Large intestine (tissue), 3 donors: Measurements from ENCODE around the gene TENT4B. TPM values are rescaled to one million over a fixed set of nuclear protein-coding genes. Genes with fewer than 3 reads are reported as not detected.

Experiments
- DNase-seq, 2 donors: peaks; one replicate each; pipeline versions ENCODE4 v3.0.0 to v3.0.0-alpha.2; 2013
- H3K27ac ChIP-seq: one replicate; pipeline ENCODE4 v1.5.1; 2013; ENCODE audit warnings: low read length
- H3K27me3 ChIP-seq: 2 replicates; pipeline ENCODE4 v1.6.1; 2013; ENCODE audit warnings: low read length; ENCODE audit not compliant: control insufficient read depth, insufficient read depth
- H3K36me3 ChIP-seq: 2 replicates; pipeline ENCODE4 v1.6.1; 2013; ENCODE audit warnings: low read length; ENCODE audit not compliant: control insufficient read depth, insufficient read depth
- H3K4me1 ChIP-seq: one replicate; pipeline ENCODE4 v1.6.1; 2013; ENCODE audit warnings: low read length; ENCODE audit not compliant: control insufficient read depth, insufficient read depth
- H3K4me3 ChIP-seq: one replicate; pipeline ENCODE4 v1.5.1; 2013; ENCODE audit warnings: low read length
- H3K9me3 ChIP-seq: one replicate; pipeline ENCODE4 v1.6.1; 2013; ENCODE audit warnings: mild to moderate bottlenecking, low read depth, low read length, moderate library complexity; ENCODE audit not compliant: control insufficient read depth
- WGBS: methylation state at CpG from one replicate; pipeline ENCODE4 v1.1.5; 2013; ENCODE audit warnings: low lambda C conversion rate; ENCODE audit not compliant: insufficient coverage; 5-methylcytosine and 5-hydroxymethylcytosine counted together
- polyA plus RNA-seq: library from polyadenylated mRNA; unstranded; fragments of 120-200 nt; gene quantifications from one replicate; pipeline ENCODE4 v1.2.1, GENCODE V29; 2013

Gene TENT4B
- polyA plus RNA-seq, 1 donor, result 17.2 TPM

- H3K27ac ChIP-seq, result no peak overlapping the region
- no peaks in the 10 kb centered on the region for H3K4me1 ChIP-seq
- no peak for DNase-seq
- no peaks in the 10 kb centered on the region for H3K27me3 ChIP-seq
- H3K36me3 ChIP-seq, result no peaks in the 10 kb centered on the region
- no peaks in the 10 kb centered on the region for H3K9me3 ChIP-seq
- H3K4me3 ChIP-seq, result no peak overlapping the region
- 80% methylated on average over 1 of the region's 7 CpGs for WGBS
These were observed 101.0 kb downstream of the TENT4B start for GRCh38 chr16:50254072-50254471.

- Histone ChIP-seq H3K4me3 (no peak overlapping the region), H3K27ac (no peak overlapping the region), H3K36me3 (no peaks in the 10 kb centered on the region), H3K9me3 (peaks cover 4% of the 10 kb centered on the region), H3K4me1 (no peaks in the 10 kb centered on the region), H3K27me3 (no peaks in the 10 kb centered on the region)
- no CpG with 5 or more reads among the region's 2 CpGs for WGBS
- DNase-seq, result no peak
These were observed 102.4 kb downstream of the TENT4B start for GRCh38 chr16:50255538-50255937.

DNA sequence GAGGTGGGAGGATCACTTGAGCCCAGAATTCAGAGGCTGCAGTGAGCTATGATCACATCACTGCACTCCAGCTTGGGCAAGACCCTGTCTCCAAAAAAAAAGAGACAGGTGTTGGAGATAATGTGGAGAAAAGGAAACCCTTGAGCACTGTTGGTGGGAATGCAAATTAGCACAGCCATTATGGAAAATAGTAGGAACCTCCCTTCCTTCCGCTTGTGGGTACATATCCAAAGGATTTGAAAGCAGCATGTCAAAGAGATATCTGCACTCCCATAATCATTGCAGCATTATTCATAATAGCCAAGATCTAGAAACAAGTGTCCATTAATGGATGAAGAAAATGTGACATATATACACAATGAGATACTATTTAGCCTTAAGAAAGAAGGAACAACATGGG lies 103.5 kb downstream of the TENT4B start:
- no peaks in the 10 kb centered on the region for H3K36me3 ChIP-seq
- no CpG with 5 or more reads among the region's 1 CpG for WGBS
- no peaks in the 10 kb centered on the region for H3K4me1 ChIP-seq
- H3K9me3 ChIP-seq, result peaks cover 5% of the 10 kb centered on the region
- no peak for DNase-seq
- H3K27ac ChIP-seq, result no peak overlapping the region
- H3K4me3 ChIP-seq, result no peak overlapping the region
- no peaks in the 10 kb centered on the region for H3K27me3 ChIP-seq

GRCh38 chr16:50257876-50258275 lies 104.8 kb downstream of the TENT4B start:
- Histone ChIP-seq H3K27me3 (no peaks in the 10 kb centered on the region), H3K4me3 (no peak overlapping the region), H3K27ac (no peak overlapping the region), H3K36me3 (no peaks in the 10 kb centered on the region), H3K4me1 (no peaks in the 10 kb centered on the region), H3K9me3 (peaks cover 5% of the 10 kb centered on the region)
- WGBS, result no CpG with 5 or more reads among the region's 9 CpGs
- no peak for DNase-seq

- H3K4me1 ChIP-seq, result peaks cover 4% of the 10 kb centered on the region
- no CpG with 5 or more reads among the region's 23 CpGs for WGBS
- no peaks in the 10 kb centered on the region for H3K27me3 ChIP-seq
- no peak overlapping the region for H3K27ac ChIP-seq
- no peaks in the 10 kb centered on the region for H3K36me3 ChIP-seq
- DNase-seq, result no peak
- H3K9me3 ChIP-seq, result peaks cover 5% of the 10 kb centered on the region
- no peak overlapping the region for H3K4me3 ChIP-seq
These were observed 106.5 kb downstream of the TENT4B start for GRCh38 chr16:50259334-50260205.

GRCh38 chr16:50260206-50261159 lies 107.4 kb downstream of the TENT4B start:
- Histone ChIP-seq H3K4me1 (peaks cover 4% of the 10 kb centered on the region), H3K36me3 (no peaks in the 10 kb centered on the region), H3K9me3 (peaks cover 5% of the 10 kb centered on the region), H3K27me3 (no peaks in the 10 kb centered on the region), H3K27ac (no peak overlapping the region), H3K4me3 (no peak overlapping the region)
- no CpG with 5 or more reads among the region's 9 CpGs for WGBS
- DNase-seq, result no peak

DNA sequence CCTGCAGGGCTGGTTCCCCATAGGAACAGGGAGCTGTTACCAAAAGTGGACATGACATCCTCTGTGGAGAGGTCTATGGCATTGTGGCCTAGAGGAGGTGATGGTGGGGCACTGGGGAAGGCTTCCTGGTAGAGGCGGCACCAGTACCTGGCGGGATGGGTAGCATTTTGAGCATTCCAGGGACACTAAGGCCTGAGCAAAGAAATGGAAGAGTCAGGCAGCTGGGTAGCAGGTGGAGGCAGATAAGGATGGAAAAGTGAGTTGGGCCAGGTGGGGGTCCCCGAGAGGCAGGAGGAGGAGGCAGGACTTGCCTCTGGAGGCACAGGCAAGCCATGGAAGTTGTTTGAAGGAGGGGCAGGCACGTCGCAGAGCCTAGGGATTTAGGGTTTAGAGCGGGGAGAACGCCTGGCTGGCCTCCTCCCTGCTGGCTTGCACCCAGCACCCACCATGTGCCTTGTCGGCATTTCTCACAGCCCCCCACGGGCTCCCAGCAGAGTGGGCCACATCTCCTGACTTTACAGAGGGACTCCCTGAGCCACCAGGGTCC lies 108.1 kb downstream of the TENT4B start:
- H3K4me3 ChIP-seq, result no peak overlapping the region
- no peaks in the 10 kb centered on the region for H3K36me3 ChIP-seq
- no CpG with 5 or more reads among the region's 9 CpGs for WGBS
- H3K4me1 ChIP-seq, result peaks cover 11% of the 10 kb centered on the region
- H3K27me3 ChIP-seq, result no peaks in the 10 kb centered on the region
- no peak overlapping the region for H3K27ac ChIP-seq
- no peak for DNase-seq
- peaks cover 5% of the 10 kb centered on the region for H3K9me3 ChIP-seq

DNA sequence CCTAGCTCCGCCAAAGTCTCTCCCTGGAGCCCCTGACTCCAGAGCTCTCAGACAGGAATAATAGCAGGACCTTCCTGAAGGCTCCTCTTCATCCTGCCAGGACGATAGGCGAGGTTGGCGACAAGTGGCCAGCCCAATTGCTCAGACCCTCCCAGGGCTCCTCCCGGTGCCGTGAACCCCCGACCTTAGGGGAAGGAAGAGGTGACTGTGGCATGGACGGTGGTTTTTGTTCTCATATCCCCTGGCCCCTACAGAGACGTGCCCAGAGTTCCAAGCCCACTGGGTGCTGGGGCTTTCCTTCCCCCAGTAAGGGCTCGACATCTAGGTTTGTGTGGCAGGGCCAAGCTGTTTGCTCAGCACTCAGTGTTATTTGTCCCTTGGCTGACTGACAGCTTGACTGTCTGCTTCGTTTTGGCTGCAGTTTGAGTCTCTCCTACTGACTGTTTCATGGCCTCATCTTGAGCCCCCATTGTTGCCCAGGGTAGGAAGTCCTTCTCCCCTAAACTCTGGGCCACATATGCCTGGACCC lies 108.7 kb downstream of the TENT4B start:
- Histone ChIP-seq H3K27ac (no peak overlapping the region), H3K27me3 (no peaks in the 10 kb centered on the region), H3K36me3 (no peaks in the 10 kb centered on the region), H3K4me3 (no peak overlapping the region), H3K4me1 (peaks cover 15% of the 10 kb centered on the region), H3K9me3 (peaks cover 5% of the 10 kb centered on the region)
- 67% methylated on average over 1 of the region's 11 CpGs for WGBS
- no peak for DNase-seq

- Histone ChIP-seq H3K27ac (no peak overlapping the region), H3K27me3 (no peaks in the 10 kb centered on the region), H3K4me1 (peaks cover 19% of the 10 kb centered on the region), H3K9me3 (peaks cover 5% of the 10 kb centered on the region), H3K4me3 (no peak overlapping the region), H3K36me3 (no peaks in the 10 kb centered on the region)
- DNase-seq, result peak in 1 of 2 donors; percentile 73
- WGBS, result no CpG with 5 or more reads among the region's 16 CpGs
These were observed 110.2 kb downstream of the TENT4B start for GRCh38 chr16:50263060-50263909.
